ENCODE data around the gene ATP1A1. TPM values are rescaled to one million over a fixed set of nuclear protein-coding genes. Genes with fewer than 3 reads are reported as not detected.

The ATP1A1 gene
- total RNA-seq, 1 experiment from 2014 or later: 484 TPM

- Mint-ChIP-seq H3K4me3 (ENCODE audit: low read depth, unreplicated experiment) (no peak overlapping the region), H3K9me3 (ENCODE audit: low read depth, unreplicated experiment) (no peaks in the 10 kb centered on the region), H3K27me3 (ENCODE audit: unreplicated experiment) (no peaks in the 10 kb centered on the region), H3K36me3 (ENCODE audit: insufficient read depth, unreplicated experiment) (no peaks in the 10 kb centered on the region), H3K4me1 (ENCODE audit: low read depth, unreplicated experiment) (peaks cover 18% of the 10 kb centered on the region), H3K27ac (ENCODE audit: unreplicated experiment) (no peak overlapping the region)
- DNase-seq: no peak
- CTCF ChIA-PET: no interaction called here
- intact Hi-C loops (cut with micrococcal nuclease; ENCODE audit: unreplicated experiment): no loop called here
- no TSS peak for BruUV-seq (replicated peaks)
- no peak for TF ChIP-seq CTCF (IDR thresholded peaks at IDR 0.05; ENCODE audit: unreplicated experiment)
Measured at GRCh38 chr1:116451702-116452101, 78.7 kb downstream of the ATP1A1 start.

- intact Hi-C loops (cut with micrococcal nuclease; ENCODE audit: unreplicated experiment): no loop called here
- DNase-seq: no peak
- Mint-ChIP-seq H3K9me3 (ENCODE audit: low read depth, unreplicated experiment) (no peaks in the 10 kb centered on the region), H3K4me1 (ENCODE audit: low read depth, unreplicated experiment) (peaks cover 18% of the 10 kb centered on the region), H3K4me3 (ENCODE audit: low read depth, unreplicated experiment) (no peak overlapping the region), H3K27me3 (ENCODE audit: unreplicated experiment) (no peaks in the 10 kb centered on the region), H3K36me3 (ENCODE audit: insufficient read depth, unreplicated experiment) (no peaks in the 10 kb centered on the region), H3K27ac (ENCODE audit: unreplicated experiment) (no peak overlapping the region)
- CTCF ChIA-PET: no interaction called here
- no TSS peak for BruUV-seq (replicated peaks)
- TF ChIP-seq CTCF (IDR thresholded peaks at IDR 0.05; ENCODE audit: unreplicated experiment): no peak
Measured at GRCh38 chr1:116453481-116453880, 80.4 kb downstream of the ATP1A1 start.

- Mint-ChIP-seq H3K36me3 (ENCODE audit: insufficient read depth, unreplicated experiment) (no peaks in the 10 kb centered on the region), H3K27ac (ENCODE audit: unreplicated experiment) (no peak overlapping the region), H3K4me3 (ENCODE audit: low read depth, unreplicated experiment) (no peak overlapping the region), H3K4me1 (ENCODE audit: low read depth, unreplicated experiment) (peaks cover 18% of the 10 kb centered on the region), H3K27me3 (ENCODE audit: unreplicated experiment) (no peaks in the 10 kb centered on the region), H3K9me3 (ENCODE audit: low read depth, unreplicated experiment) (no peaks in the 10 kb centered on the region)
- TF ChIP-seq CTCF (IDR thresholded peaks at IDR 0.05; ENCODE audit: unreplicated experiment): no peak
- no peak for DNase-seq
- BruUV-seq (replicated peaks): no TSS peak
- intact Hi-C loops (cut with micrococcal nuclease; ENCODE audit: unreplicated experiment): no loop called here
- CTCF ChIA-PET: no interaction called here
Measured at GRCh38 chr1:116453906-116454305, 80.9 kb downstream of the ATP1A1 start.

Other genes with a start within 250 kb of the ATP1A1 start
- gene CD58, start 197.8 kb downstream of the ATP1A1 start, total RNA-seq (2022): 18.9 and 22.9 TPM in 2 replicates

Data from Calu3 (cell line).